HL-60 (cell line): Measurements from ENCODE around the gene USP24.

Source experiments
- CTCF ChIP-seq: IDR thresholded peaks from one replicate; pipeline ENCODE4 v1.5.1; 2011; ENCODE audit warnings: low read length, control low read depth, inconsistent platforms; ENCODE audit not compliant: insufficient read depth
- POLR2AphosphoS5 ChIP-seq: IDR thresholded peaks from 2 replicates; pipeline ENCODE4 v1.6.1; 2012; ENCODE audit warnings: low read depth
- REST ChIP-seq: IDR thresholded peaks from 2 replicates; pipeline ENCODE4 v1.6.1; 2012; ENCODE audit warnings: low read depth; ENCODE audit not compliant: insufficient replicate concordance

- no peak for TF ChIP-seq CTCF
- TF ChIP-seq POLR2AphosphoS5, result no peak
- no peak for TF ChIP-seq REST
These were observed 75.0 kb downstream of the USP24 start for GRCh38 chr1:55140137-55140536.
